ENCODE measurements around the gene EHBP1L1. TPM values are rescaled to one million over a fixed set of nuclear protein-coding genes. Genes with fewer than 3 reads are reported as not detected.

Gene EHBP1L1
- polyA plus RNA-seq, 4 donors: 36.1 to 131 (median 62.4) TPM

DNA sequence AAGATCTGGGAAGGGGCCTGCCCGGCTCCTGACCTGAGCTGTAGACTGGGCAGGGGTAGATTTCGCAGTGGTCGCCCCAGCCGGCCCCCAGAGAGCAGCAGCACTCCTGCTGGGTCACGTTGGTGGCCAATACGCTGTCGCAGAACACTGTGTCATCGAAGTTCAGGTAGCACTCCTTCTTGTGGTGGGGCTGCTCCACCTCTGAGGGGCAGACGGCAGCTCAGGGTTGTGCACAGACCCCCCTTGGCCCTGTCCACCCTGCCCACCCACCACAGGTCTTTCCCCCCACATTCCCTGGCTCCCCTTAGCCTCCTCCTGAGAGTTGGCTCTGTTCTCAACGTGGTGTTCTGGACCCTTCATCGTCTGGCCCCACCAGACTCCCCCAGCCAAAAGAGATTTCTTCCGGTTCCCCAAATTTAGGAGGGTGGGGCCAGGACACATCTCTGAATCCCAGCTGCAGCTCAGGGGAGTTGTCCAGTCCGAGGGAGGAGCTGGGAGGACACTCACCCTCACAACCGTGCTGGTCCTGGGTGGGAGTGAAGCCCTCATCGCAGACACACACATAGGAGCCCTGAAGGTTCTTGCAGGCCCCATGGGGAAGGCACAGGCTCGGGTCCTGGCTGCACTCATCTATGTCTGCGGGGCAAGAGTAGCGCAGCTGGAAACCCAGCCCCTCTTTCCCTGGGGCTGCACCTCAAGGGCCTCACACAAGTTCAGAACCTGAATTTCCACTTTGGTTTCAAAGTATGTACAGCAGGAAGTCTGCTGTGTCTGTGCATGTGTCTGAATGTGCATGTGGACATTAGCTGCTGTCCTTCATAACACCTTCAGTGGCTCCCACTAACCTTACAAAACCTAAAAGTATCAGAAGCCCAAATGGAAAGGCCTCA lies 34.5 kb upstream of the EHBP1L1 start:
- H3K36me3 ChIP-seq (ENCODE audit: control insufficient read depth in 3 of 3, insufficient read depth in 2 of 3, low read depth in 1 of 3, low read length in 3 of 3): peaks cover 0 to 75% (median 6%) of the 10 kb centered on the region in 3 donors
- H3K27me3 ChIP-seq (ENCODE audit: control insufficient read depth in 3 of 3, insufficient read depth in 3 of 3, low read length in 3 of 3): no peaks in the 10 kb centered on the region
- WGBS, 3 donors: 42 to 44% (median 43%) methylated on average over 18 of the region's 18 CpGs
- FAIRE-seq (no peak), DNase-seq (peak in 1 of 2 donors; percentile 34)
- H3K27ac ChIP-seq (ENCODE audit: low read depth in 1 of 3, low read length in 2 of 3): peak overlapping the region; percentile 50 to 91 (median 88)
- H3K4me1 ChIP-seq (ENCODE audit: control insufficient read depth in 3 of 3, insufficient read depth in 2 of 3, low read depth in 1 of 3, low read length in 2 of 3): peaks cover 0 to 38% (median 0%) of the 10 kb centered on the region in 3 donors
- H3K9me3 ChIP-seq (ENCODE audit: control insufficient read depth in 2 of 2, insufficient read depth in 1 of 2, low read depth in 1 of 2, low read length in 1 of 2): no peaks in the 10 kb centered on the region
- H3K4me3 ChIP-seq (ENCODE audit: low read depth in 1 of 3, low read length in 3 of 3): peak overlapping the region in 2 of 3 donors; percentile 53 to 69

- Histone ChIP-seq H3K4me3 (ENCODE audit: low read depth in 1 of 3, low read length in 3 of 3) (no peak overlapping the region), H3K27ac (ENCODE audit: low read depth in 1 of 3, low read length in 2 of 3) (no peak overlapping the region), H3K27me3 (ENCODE audit: control insufficient read depth in 3 of 3, insufficient read depth in 3 of 3, low read length in 3 of 3) (no peaks in the 10 kb centered on the region), H3K9me3 (ENCODE audit: control insufficient read depth in 2 of 2, insufficient read depth in 1 of 2, low read depth in 1 of 2, low read length in 1 of 2) (no peaks in the 10 kb centered on the region), H3K36me3 (ENCODE audit: control insufficient read depth in 3 of 3, insufficient read depth in 2 of 3, low read depth in 1 of 3, low read length in 3 of 3) (peaks cover 0 to 69% (median 4%) of the 10 kb centered on the region in 3 donors), H3K4me1 (ENCODE audit: control insufficient read depth in 3 of 3, insufficient read depth in 2 of 3, low read depth in 1 of 3, low read length in 2 of 3) (peaks cover 0 to 41% (median 0%) of the 10 kb centered on the region in 3 donors)
- FAIRE-seq (no peak), DNase-seq (no peak)
- WGBS, 3 donors: 95 to 97% (median 95%) methylated on average over 3 of the region's 3 CpGs
Observed at GRCh38 chr11:65542738-65543390, 33.0 kb upstream of the EHBP1L1 start.

DNA sequence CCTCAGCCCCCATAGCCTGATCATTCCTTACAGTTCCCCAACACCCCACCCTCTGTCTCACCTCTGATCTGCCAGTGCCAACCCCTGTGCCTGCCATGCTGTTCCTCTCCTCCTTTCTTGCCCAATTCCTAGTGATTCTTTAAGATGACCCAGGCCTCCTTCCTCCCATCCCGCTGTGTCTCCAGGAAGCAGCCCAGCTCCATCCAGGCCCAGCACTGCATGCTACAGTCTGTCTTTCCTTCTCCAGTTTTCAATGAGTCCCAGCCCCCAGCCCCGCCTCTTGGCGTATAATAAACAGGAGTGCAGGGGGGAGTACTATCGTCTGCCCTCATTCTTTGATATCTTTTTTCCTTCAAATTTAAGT lies 30.0 kb upstream of the EHBP1L1 start:
- FAIRE-seq (no peak), DNase-seq (peak in 1 of 2 donors; percentile 27)
- Histone ChIP-seq H3K27ac (ENCODE audit: low read depth in 1 of 3, low read length in 2 of 3) (peak overlapping the region; percentile 75 to 80 (median 80)), H3K4me3 (ENCODE audit: low read depth in 1 of 3, low read length in 3 of 3) (peak overlapping the region in 2 of 3 donors; percentile 53 to 55), H3K36me3 (ENCODE audit: control insufficient read depth in 3 of 3, insufficient read depth in 2 of 3, low read depth in 1 of 3, low read length in 3 of 3) (peaks cover 0 to 71% (median 4%) of the 10 kb centered on the region in 3 donors), H3K27me3 (ENCODE audit: control insufficient read depth in 3 of 3, insufficient read depth in 3 of 3, low read length in 3 of 3) (no peaks in the 10 kb centered on the region), H3K9me3 (ENCODE audit: control insufficient read depth in 2 of 2, insufficient read depth in 1 of 2, low read depth in 1 of 2, low read length in 1 of 2) (no peaks in the 10 kb centered on the region), H3K4me1 (ENCODE audit: control insufficient read depth in 3 of 3, insufficient read depth in 2 of 3, low read depth in 1 of 3, low read length in 2 of 3) (peaks cover 0 to 27% (median 0%) of the 10 kb centered on the region in 3 donors)
- whole genome bisulfite sequencing, 3 donors: 20 to 45% (median 35%) methylated on average over 4 of the region's 4 CpGs

- 6 to 27% (median 11%) methylated on average over 53 to 64 of the region's 64 CpGs for WGBS, 3 donors
- peak; percentile 96 to 98 for DNase-seq
- H3K9me3 ChIP-seq (ENCODE audit: control insufficient read depth in 2 of 2, insufficient read depth in 1 of 2, low read depth in 1 of 2, low read length in 1 of 2): no peaks in the 10 kb centered on the region
- H3K27me3 ChIP-seq (ENCODE audit: control insufficient read depth in 3 of 3, insufficient read depth in 3 of 3, low read length in 3 of 3): no peaks in the 10 kb centered on the region
- H3K36me3 ChIP-seq (ENCODE audit: control insufficient read depth in 3 of 3, insufficient read depth in 2 of 3, low read depth in 1 of 3, low read length in 3 of 3): peaks cover 0 to 68% (median 4%) of the 10 kb centered on the region in 3 donors
- peaks cover 0 to 26% (median 0%) of the 10 kb centered on the region in 3 donors for H3K4me1 ChIP-seq (ENCODE audit: control insufficient read depth in 3 of 3, insufficient read depth in 2 of 3, low read depth in 1 of 3, low read length in 2 of 3)
- peak overlapping the region; percentile 75 to 80 (median 80) for H3K27ac ChIP-seq (ENCODE audit: low read depth in 1 of 3, low read length in 2 of 3)
- H3K4me3 ChIP-seq (ENCODE audit: low read depth in 1 of 3, low read length in 3 of 3): peak overlapping the region in 2 of 3 donors; percentile 53 to 55
- no peak for FAIRE-seq
Observed at GRCh38 chr11:65546217-65546958, 29.5 kb upstream of the EHBP1L1 start.

DNA sequence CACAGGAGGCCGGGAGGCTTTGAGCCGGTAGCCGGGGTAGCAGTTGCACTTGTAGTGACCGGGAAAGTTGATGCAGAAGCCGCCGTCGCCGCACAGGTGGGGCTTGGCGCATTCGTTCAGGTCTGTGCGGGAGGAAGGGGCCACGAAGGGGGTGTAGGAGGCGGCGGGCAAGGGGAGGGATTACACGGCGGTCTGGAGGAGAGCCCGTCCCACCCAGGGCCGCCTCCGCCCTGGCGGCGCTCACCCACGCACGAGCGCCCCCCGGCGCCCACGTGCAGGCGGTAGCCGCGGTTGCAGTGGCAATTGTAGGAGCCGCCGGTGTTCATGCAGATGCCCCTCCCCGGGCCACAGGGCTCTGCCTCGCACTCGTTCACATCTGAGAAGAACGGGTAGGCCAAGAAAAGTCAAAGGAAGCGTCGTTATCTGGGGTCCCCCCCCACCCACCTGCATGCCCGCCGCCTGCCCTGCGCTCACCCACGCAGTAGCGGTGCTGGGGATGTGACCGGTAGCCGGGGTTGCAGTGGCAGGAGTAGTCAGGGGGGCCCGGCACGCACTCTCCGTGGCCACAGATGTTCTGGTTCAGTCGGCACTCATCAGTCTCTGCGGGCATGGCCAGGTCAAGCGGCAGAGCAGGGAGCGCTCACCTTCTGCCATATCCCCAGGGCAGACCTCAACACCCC lies 28.3 kb upstream of the EHBP1L1 start:
- H3K9me3 ChIP-seq (ENCODE audit: control insufficient read depth in 2 of 2, insufficient read depth in 1 of 2, low read depth in 1 of 2, low read length in 1 of 2): no peaks in the 10 kb centered on the region
- no peaks in the 10 kb centered on the region for H3K27me3 ChIP-seq (ENCODE audit: control insufficient read depth in 3 of 3, insufficient read depth in 3 of 3, low read length in 3 of 3)
- FAIRE-seq (no peak), DNase-seq (no peak)
- peaks cover 0 to 30% (median 0%) of the 10 kb centered on the region in 3 donors for H3K4me1 ChIP-seq (ENCODE audit: control insufficient read depth in 3 of 3, insufficient read depth in 2 of 3, low read depth in 1 of 3, low read length in 2 of 3)
- peaks cover 0 to 66% (median 4%) of the 10 kb centered on the region in 3 donors for H3K36me3 ChIP-seq (ENCODE audit: control insufficient read depth in 3 of 3, insufficient read depth in 2 of 3, low read depth in 1 of 3, low read length in 3 of 3)
- H3K27ac ChIP-seq (ENCODE audit: low read depth in 1 of 3, low read length in 2 of 3): no peak overlapping the region
- WGBS, 3 donors: 85 to 92% (median 88%) methylated on average over 43 to 52 of the region's 52 CpGs
- no peak overlapping the region for H3K4me3 ChIP-seq (ENCODE audit: low read depth in 1 of 3, low read length in 3 of 3)

GRCh38 chr11:65548395-65548794 lies 27.5 kb upstream of the EHBP1L1 start:
- no peak for DNase-seq
- H3K4me3 ChIP-seq (ENCODE audit: low read depth in 1 of 3, low read length in 3 of 3): no peak overlapping the region
- no peak overlapping the region for H3K27ac ChIP-seq (ENCODE audit: low read depth in 1 of 3, low read length in 2 of 3)
- H3K36me3 ChIP-seq (ENCODE audit: control insufficient read depth in 3 of 3, insufficient read depth in 2 of 3, low read depth in 1 of 3, low read length in 3 of 3): peaks cover 0 to 66% (median 4%) of the 10 kb centered on the region in 3 donors
- peaks cover 0 to 36% (median 0%) of the 10 kb centered on the region in 3 donors for H3K4me1 ChIP-seq (ENCODE audit: control insufficient read depth in 3 of 3, insufficient read depth in 2 of 3, low read depth in 1 of 3, low read length in 2 of 3)
- no peaks in the 10 kb centered on the region for H3K9me3 ChIP-seq (ENCODE audit: control insufficient read depth in 2 of 2, insufficient read depth in 1 of 2, low read depth in 1 of 2, low read length in 1 of 2)
- no peaks in the 10 kb centered on the region for H3K27me3 ChIP-seq (ENCODE audit: control insufficient read depth in 3 of 3, insufficient read depth in 3 of 3, low read length in 3 of 3)
- WGBS, 3 donors: 84 to 90% (median 90%) methylated on average over 3 of the region's 3 CpGs
- no peak for FAIRE-seq

- WGBS, 3 donors: 74 to 90% (median 89%) methylated on average over 3 of the region's 3 CpGs
- H3K9me3 ChIP-seq (ENCODE audit: control insufficient read depth in 2 of 2, insufficient read depth in 1 of 2, low read depth in 1 of 2, low read length in 1 of 2): no peaks in the 10 kb centered on the region
- peaks cover 0 to 41% (median 0%) of the 10 kb centered on the region in 3 donors for H3K4me1 ChIP-seq (ENCODE audit: control insufficient read depth in 3 of 3, insufficient read depth in 2 of 3, low read depth in 1 of 3, low read length in 2 of 3)
- H3K4me3 ChIP-seq (ENCODE audit: low read depth in 1 of 3, low read length in 3 of 3): no peak overlapping the region
- H3K27me3 ChIP-seq (ENCODE audit: control insufficient read depth in 3 of 3, insufficient read depth in 3 of 3, low read length in 3 of 3): no peaks in the 10 kb centered on the region
- no peak for FAIRE-seq
- peaks cover 0 to 61% (median 4%) of the 10 kb centered on the region in 3 donors for H3K36me3 ChIP-seq (ENCODE audit: control insufficient read depth in 3 of 3, insufficient read depth in 2 of 3, low read depth in 1 of 3, low read length in 3 of 3)
- no peak overlapping the region for H3K27ac ChIP-seq (ENCODE audit: low read depth in 1 of 3, low read length in 2 of 3)
- DNase-seq: no peak
Observed at GRCh38 chr11:65549096-65549495, 26.8 kb upstream of the EHBP1L1 start.
